Astrocyte (in vitro differentiated cells and primary cell): ENCODE measurements around the gene GMCL2.

Experiments used
- EZH2 ChIP-seq: IDR thresholded peaks from 2 replicates; pipeline ENCODE4 v1.6.1; 2012; ENCODE audit warnings: mild to moderate bottlenecking, low read length, inconsistent platforms; ENCODE audit not compliant: insufficient read depth
- TF ChIP-seq, protein P1 (sequence below): IDR thresholded peaks from 2 replicates; pipeline ENCODE4 v1.5.1; 2011; ENCODE audit warnings: low read depth, mild to moderate bottlenecking, inconsistent platforms, low read length, moderate library complexity; ENCODE audit not compliant: insufficient read depth

DNA sequence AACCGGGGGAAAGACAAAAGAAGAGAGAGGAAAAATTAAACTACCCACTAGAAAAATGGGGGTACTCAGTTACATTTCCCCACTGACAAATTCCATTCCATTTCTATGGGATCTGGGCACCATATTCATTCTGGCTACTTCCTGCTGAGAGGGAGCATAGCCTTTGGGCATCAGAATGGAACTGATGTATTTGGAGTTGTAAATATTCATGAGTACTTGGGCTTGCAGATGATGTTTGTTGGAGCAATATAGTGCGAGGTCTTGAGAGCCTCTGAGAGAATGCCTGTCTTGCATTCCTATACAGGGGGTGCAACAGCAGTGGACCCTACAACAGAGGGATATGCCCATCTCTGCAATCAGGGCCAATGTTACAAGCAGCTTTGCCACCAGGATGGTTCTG, 16.7 kb downstream of the GMCL2 start:
- TF ChIP-seq, protein P1, sequence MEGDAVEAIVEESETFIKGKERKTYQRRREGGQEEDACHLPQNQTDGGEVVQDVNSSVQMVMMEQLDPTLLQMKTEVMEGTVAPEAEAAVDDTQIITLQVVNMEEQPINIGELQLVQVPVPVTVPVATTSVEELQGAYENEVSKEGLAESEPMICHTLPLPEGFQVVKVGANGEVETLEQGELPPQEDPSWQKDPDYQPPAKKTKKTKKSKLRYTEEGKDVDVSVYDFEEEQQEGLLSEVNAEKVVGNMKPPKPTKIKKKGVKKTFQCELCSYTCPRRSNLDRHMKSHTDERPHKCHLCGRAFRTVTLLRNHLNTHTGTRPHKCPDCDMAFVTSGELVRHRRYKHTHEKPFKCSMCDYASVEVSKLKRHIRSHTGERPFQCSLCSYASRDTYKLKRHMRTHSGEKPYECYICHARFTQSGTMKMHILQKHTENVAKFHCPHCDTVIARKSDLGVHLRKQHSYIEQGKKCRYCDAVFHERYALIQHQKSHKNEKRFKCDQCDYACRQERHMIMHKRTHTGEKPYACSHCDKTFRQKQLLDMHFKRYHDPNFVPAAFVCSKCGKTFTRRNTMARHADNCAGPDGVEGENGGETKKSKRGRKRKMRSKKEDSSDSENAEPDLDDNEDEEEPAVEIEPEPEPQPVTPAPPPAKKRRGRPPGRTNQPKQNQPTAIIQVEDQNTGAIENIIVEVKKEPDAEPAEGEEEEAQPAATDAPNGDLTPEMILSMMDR, result no peak
- no peak for TF ChIP-seq EZH2
